ENCODE results near the gene RNF40.
A peak's percentile ranks its signal among the peaks of the same experiment; 100 is the strongest.

The RNF40 gene

GRCh38 chr16:30762991-30763725 lies 1.0 kb downstream of the RNF40 start:
- DNase-seq (ENCODE audit: low read depth): no peak

GRCh38 chr16:30764086-30764485 lies 2.0 kb downstream of the RNF40 start:
- no peak for DNase-seq (ENCODE audit: low read depth)

DNA sequence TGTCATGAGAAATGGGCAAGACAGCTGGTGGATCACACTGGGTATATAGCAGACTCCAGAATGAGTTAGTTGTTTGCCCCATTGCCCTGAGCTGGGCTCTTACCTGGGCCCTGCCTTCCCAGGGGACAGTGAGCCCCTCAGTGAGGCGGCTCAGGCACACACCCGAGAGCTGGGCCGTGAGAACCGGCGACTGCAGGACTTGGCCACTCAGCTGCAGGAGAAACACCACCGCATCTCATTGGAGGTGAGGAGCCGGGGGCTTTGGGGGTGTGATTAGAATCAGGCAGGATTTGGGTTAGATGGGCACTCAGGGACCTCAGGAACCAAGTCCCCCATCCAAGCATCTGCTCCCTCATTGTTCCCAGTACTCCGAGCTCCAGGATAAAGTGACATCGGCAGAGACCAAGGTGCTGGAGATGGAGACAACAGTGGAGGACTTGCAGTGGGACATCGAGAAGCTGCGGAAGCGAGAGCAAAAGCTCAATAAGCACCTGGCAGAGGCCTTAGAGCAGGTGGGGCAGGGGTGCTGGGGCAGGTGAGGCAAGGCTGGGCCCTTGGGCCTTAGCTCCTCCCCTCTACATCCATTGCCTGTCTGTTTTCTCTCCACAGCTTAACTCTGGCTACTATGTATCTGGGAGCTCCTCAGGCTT lies 2.8 kb downstream of the RNF40 start:
- DNase-seq (ENCODE audit: low read depth): no peak

- DNase-seq (ENCODE audit: low read depth): no peak
Measured at GRCh38 chr16:30766206-30766932, 4.2 kb downstream of the RNF40 start.

GRCh38 chr16:30766933-30767284 lies 4.8 kb downstream of the RNF40 start:
- DNase-seq (ENCODE audit: low read depth): no peak

DNA sequence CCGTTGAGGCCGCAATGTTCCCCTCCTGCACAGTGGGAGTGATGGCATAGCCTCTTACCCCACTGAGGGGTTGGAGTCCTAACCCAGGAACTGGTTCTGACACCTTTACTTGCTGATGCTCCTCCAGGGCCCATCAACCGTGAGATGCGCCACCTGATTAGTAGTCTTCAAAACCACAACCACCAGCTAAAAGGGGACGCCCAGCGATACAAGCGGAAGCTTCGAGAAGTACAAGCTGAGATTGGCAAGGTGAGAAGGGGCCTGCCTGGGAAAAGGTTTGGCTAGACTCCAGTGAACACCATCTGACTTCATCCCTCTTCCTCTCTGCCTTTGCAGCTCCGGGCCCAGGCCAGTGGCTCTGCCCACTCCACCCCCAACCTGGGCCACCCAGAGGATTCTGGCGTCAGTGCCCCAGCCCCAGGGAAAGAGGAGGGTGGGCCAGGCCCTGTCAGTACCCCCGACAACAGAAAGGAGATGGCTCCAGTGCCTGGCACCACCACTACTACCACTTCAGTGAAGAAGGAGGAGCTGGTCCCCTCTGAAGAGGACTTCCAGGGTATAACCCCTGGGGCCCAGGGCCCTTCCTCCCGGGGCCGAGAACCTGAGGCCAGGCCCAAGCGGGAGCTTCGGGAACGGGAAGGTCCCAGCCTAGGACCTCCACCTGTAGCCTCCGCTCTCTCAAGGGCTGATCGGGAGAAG lies 5.8 kb downstream of the RNF40 start:
- no peak for DNase-seq (ENCODE audit: low read depth)

DNA sequence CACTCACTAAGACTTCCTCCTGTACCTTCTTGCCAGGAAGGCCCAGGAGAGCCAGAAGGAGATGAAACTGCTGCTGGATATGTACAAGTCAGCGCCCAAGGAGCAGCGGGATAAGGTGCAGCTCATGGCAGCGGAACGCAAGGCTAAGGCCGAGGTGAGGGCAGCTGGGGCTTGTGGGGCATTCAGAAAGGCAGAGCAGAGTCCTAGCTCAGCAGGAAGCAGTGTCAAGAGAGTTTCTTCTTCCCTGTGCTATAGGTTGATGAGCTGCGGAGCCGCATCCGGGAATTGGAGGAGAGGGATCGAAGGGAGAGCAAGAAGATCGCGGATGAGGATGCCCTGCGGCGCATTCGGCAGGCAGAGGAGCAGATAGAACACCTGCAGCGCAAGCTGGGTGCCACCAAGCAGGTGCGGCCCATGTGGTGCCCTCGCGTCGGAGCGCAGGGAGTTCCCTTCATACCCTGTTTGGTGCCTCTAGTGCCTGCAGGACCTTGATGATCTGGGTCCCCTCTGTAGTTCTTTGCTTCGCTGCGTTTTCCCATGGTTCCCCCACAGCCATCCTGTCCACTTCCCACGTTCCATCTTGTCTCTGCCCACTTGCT lies 6.6 kb downstream of the RNF40 start:
- no peak for DNase-seq (ENCODE audit: low read depth)

DNA sequence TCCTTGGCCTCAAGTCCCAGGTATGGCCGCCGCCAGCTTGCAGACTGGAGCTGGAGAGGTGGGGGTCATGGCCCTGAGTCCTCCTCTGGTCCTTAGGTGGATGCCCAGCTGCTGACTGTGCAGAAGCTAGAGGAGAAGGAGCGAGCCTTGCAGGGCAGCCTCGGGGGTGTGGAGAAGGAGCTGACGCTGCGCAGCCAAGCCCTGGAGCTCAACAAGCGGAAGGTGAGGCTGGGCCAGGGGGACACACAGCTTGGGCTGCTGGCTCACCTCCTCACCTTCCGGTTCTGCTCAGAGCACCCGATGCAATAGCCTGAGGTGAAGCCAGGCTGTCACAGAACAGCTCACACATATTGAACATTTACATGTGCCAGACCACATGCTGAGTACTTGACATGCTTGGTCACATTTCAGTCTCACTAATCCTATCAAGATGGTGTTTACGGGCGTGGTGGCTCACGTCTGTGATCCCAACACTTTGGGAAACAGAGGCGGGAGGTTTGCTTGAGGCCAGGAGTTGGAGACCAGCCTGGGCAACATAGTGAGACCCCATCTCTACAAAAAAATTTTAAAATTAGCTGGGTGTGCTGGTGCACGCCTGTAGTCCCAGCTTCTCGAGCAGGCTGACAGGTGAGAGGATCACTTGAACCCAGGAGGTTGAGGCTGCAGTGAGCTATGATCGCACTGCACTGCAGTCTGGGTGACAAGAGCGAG lies 7.4 kb downstream of the RNF40 start:
- no peak for DNase-seq (ENCODE audit: low read depth)

GRCh38 chr16:30771726-30772125 lies 9.6 kb downstream of the RNF40 start:
- DNase-seq (ENCODE audit: low read depth): no peak

DNA sequence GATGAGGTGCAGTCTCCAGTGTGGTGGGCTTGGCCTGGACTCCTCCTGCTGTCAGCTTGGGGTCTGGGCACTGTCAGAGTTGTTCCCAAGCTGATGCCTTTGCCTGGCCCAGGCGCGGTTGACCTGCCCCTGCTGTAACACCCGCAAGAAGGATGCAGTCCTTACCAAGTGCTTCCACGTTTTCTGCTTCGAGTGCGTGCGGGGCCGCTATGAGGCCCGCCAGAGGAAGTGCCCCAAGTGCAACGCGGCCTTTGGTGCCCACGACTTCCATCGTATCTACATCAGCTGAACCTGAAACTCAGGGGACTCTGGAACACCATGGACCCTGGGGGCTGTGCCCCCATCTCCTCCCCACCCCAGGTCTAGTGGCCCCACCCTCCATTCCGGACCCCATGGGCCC lies 11.7 kb downstream of the RNF40 start:
- DNase-seq (ENCODE audit: low read depth): no peak

- DNase-seq (ENCODE audit: low read depth): peak; percentile 38
Measured at GRCh38 chr16:30774367-30775130, 12.4 kb downstream of the RNF40 start.

DNA sequence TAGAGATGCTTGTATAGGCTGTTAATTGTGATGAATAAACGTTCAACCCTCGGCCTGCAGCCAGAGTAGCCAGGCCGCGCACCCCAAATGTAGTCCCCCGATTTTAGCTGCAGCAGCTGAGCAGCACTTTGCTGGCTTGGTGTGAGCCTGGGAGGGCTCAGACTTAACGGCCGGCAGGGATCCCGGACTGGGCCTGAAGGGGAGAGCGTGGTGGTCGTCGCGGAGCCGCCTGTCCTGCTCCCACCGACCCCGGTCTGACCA lies 12.9 kb downstream of the RNF40 start:
- DNase-seq (ENCODE audit: low read depth): no peak

DNA sequence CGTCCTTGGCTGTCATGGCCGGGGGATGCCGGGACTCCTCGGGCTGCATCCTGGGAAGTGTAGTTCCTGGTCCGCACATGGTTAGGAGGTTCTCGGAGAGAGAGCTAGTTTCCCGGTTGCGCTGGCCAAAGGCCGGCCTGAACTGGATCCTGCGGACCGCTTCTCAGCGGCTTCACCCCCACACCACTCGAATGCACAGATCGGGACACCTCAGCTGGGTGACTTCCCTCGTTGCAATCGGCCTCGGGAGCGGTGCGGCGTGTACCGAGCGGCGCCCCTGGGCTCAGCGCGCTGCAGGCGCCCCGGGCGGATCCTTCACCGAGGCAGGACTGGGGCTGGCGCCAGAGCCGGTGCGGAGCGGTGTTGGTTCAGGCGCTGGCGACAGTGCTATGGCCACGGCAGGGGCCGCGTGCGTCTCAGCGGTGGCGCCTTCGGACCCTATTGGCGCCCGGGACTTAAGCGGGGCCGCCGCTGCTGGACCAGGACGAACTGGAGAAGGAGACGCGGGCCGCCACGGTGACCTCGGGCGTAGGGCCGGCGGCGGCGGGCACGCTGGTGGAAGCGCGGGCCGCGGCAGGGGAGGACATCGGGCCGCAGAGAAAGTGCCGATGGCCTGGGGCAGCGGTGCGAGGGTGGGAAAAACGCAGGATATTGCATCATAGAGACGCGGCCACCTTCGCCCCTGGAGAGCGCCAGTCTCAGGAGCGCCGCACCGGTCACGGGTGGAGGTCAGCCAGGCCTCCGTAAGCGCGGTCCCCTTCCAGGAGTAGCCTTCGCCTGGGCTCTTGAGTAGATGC lies 13.5 kb downstream of the RNF40 start:
- DNase-seq (ENCODE audit: low read depth): peak; percentile 85

- DNase-seq (ENCODE audit: low read depth): peak; percentile 8
Measured at GRCh38 chr16:30777591-30778297, 15.6 kb downstream of the RNF40 start.

GRCh38 chr16:30778549-30779244 lies 16.6 kb downstream of the RNF40 start:
- DNase-seq (ENCODE audit: low read depth): peak; percentile 14

GRCh38 chr16:30779596-30779995 lies 17.5 kb downstream of the RNF40 start:
- no peak for DNase-seq (ENCODE audit: low read depth)

- no peak for DNase-seq (ENCODE audit: low read depth)
Measured at GRCh38 chr16:30780021-30780420, 17.9 kb downstream of the RNF40 start.

DNA sequence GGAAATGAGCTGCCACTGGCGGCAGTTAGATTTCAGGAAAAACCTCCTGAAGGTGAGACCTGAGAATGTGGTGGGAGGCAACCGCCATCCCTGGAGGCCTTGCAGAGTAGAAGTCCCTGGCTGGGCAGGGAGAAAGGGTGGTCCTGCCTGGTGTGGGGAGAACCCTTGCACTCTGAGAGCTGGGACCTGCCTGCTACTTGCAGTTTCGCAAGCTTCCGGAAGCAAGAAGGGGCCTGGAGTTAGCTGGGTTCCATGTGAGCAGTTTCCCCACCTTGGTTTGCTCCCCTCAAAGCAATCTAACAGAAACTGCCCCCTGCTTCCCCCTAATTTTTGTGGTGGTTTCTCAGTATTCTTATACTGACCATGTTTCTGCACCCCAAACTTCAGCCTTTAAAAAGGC lies 18.4 kb downstream of the RNF40 start:
- no peak for DNase-seq (ENCODE audit: low read depth)
